Measurements from ENCODE around the gene MMP19. TPM values are rescaled to one million over a fixed set of nuclear protein-coding genes. Genes with fewer than 3 reads are reported as not detected.

MMP19 gene
- total and polyA plus RNA-seq, 3 donors from 2014 or later: 1.3 to 6.5 (median 1.3) TPM

DNA sequence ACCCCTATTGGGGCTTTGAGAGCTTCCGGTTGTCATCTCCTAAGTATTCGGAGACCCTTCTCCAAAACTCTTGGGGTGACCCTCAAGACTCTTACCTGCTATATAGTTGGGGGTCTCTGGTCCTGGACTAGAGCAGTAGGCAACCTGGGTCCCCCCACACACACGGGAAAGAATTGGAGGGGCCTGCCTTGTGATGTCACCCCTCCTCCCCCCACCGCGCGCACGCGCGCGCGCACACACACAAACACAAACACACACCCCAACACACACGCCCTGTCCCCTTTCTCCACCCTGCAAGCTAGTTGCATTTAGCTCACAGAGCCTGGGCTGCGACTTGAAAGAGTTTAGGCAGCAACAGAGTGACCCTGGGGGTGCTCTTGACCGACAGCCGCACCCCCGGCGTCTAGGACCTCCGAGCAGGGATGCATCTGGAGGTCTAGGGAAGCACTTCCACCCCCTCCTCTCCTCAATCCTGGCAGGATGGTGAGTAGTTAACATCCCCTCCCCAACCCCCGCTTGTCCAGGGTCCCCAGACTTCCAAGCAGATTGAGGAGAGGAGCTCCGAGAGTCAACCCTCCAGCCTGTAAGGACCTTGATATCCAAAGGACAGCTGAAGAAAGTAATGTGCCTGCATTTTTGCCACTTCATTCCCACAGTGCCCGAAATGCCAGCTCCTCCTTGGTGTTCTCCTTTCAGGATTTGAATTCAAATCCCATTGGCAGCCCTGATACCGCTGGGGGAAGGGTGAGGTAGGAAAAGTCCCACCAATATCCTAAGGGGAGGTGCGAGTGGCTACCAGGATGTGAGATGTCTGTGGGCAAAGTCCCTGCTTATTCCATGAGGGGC is 11.9 kb downstream of the MMP19 start:
- H3K27ac ChIP-seq: peak overlapping the region; percentile 95 to 96
- intact Hi-C loops (cut with DNase I; ENCODE audit: low total_unique reads): loop anchor here (10.0 kb wide), 1 partner anchor 94 kb away; the partner anchor contains the start of gene PYM1
- H3K36me3 ChIP-seq (ENCODE audit: low read depth, missing control alignments): no peaks in the 10 kb centered on the region
- no peaks in the 10 kb centered on the region for H3K9me3 ChIP-seq
- peaks cover 34% of the 10 kb centered on the region for H3K4me1 ChIP-seq
- no peaks in the 10 kb centered on the region for H3K27me3 ChIP-seq
- peak overlapping the region; percentile 88 to 97 for H3K4me3 ChIP-seq
- 1% methylated on average over 16 to 23 of the region's 23 CpGs for WGBS, 2 donors
- peak; percentile 49 for TF ChIP-seq POLR2A (IDR thresholded peaks at IDR 0.05)
- TF ChIP-seq, protein P1, sequence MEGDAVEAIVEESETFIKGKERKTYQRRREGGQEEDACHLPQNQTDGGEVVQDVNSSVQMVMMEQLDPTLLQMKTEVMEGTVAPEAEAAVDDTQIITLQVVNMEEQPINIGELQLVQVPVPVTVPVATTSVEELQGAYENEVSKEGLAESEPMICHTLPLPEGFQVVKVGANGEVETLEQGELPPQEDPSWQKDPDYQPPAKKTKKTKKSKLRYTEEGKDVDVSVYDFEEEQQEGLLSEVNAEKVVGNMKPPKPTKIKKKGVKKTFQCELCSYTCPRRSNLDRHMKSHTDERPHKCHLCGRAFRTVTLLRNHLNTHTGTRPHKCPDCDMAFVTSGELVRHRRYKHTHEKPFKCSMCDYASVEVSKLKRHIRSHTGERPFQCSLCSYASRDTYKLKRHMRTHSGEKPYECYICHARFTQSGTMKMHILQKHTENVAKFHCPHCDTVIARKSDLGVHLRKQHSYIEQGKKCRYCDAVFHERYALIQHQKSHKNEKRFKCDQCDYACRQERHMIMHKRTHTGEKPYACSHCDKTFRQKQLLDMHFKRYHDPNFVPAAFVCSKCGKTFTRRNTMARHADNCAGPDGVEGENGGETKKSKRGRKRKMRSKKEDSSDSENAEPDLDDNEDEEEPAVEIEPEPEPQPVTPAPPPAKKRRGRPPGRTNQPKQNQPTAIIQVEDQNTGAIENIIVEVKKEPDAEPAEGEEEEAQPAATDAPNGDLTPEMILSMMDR (IDR thresholded peaks at IDR 0.05): no peak
- peak; percentile 87 for DNase-seq

DNA sequence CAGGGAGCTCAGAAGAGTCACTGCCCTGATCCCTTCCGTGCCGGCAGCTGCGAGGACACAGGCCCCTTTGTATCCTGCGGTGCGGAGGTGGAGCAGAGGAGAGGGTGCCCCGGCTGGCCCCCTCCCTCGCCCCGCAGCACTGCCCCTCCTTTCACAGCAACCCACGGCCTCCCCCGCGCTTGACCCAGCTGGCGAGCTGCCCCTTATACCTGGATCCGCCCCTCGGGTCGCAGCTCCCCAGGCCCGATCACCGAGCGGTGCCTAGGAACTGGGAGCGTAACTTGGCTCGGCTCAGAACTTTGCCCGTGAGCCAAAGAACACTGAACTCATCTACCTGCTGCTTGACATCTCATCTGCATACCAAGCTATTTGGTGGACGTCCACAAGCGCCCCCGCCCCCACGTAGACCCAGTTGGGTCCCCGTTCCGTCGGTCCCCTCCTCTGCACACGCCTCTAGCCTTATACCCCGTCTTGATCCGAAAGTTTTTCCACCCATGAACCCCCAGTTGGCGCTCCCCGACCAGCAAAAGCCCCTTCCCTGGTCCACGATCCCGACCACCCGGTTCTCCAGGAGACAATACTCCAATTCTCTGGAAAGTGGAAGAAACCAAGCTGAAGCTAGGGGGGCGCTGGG is 12.7 kb downstream of the MMP19 start:
- TF ChIP-seq, protein P1 (IDR thresholded peaks at IDR 0.05): no peak
- no peak for TF ChIP-seq POLR2A (IDR thresholded peaks at IDR 0.05)
- intact Hi-C loops (cut with DNase I; ENCODE audit: low total_unique reads): loop anchor here (10.0 kb wide), 1 partner anchor 95 kb away; the partner anchor contains the start of gene PYM1
- no peaks in the 10 kb centered on the region for H3K9me3 ChIP-seq
- DNase-seq: peak; percentile 66
- H3K36me3 ChIP-seq (ENCODE audit: low read depth, missing control alignments): no peaks in the 10 kb centered on the region
- peak overlapping the region; percentile 88 to 97 for H3K4me3 ChIP-seq
- peaks cover 34% of the 10 kb centered on the region for H3K4me1 ChIP-seq
- WGBS, 2 donors: 0% methylated on average over 22 to 37 of the region's 37 CpGs
- H3K27ac ChIP-seq: peak overlapping the region; percentile 95 to 96
- H3K27me3 ChIP-seq: no peaks in the 10 kb centered on the region

DNA sequence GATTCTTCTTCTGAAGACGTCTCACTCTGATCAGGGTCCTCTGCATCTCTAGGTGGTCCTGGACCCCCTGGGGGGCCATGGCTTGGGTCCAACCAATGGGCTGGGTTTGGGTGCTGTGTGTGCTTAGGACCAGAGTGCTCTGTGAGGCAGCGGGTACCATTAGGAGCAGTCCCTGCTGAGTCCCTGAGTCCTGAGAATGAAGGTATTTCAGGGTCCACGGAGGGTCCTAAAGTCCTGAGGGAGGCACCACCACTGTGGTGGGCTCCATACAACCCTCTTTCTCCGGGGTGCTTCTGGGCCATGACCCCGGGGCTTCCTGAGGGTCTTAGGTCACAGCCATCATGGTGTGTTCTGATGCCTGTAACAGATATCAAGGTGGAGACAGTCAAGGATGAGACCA is 14.4 kb downstream of the MMP19 start:
- Histone ChIP-seq H3K4me1 (peaks cover 39% of the 10 kb centered on the region), H3K36me3 (ENCODE audit: low read depth, missing control alignments) (no peaks in the 10 kb centered on the region), H3K27me3 (no peaks in the 10 kb centered on the region), H3K4me3 (peak overlapping the region; percentile 88 to 97), H3K9me3 (no peaks in the 10 kb centered on the region), H3K27ac (peak overlapping the region in 1 of 2 donors; percentile 95)
- intact Hi-C loops (cut with DNase I; ENCODE audit: low total_unique reads): no loop called here
- TF ChIP-seq, protein P1 (IDR thresholded peaks at IDR 0.05): no peak
- TF ChIP-seq POLR2A (IDR thresholded peaks at IDR 0.05): no peak
- no peak for DNase-seq
- 45 to 66% methylated on average over 5 of the region's 5 CpGs for WGBS, 2 donors

DNA sequence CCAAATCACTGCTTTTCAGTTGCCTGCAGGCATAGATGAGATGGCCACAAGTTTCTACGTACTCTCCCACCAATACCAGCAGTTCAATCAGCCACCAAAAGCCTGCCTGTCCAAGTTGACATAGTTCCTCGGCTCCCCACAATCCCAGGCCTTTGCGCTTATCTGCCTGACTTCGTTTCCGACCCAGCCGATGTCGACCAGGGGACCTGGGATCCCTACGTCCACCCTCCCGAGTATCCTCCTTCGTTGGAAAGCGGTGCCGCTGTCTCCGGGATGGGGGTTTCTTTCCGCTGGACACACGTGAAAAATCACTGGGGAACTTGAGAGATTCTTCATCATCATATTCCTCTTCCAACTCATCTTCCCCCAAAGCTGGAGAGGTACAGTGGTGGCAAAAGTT is 14.9 kb downstream of the MMP19 start:
- intact Hi-C loops (cut with DNase I; ENCODE audit: low total_unique reads): no loop called here
- TF ChIP-seq, protein P1 (IDR thresholded peaks at IDR 0.05): no peak
- TF ChIP-seq POLR2A (IDR thresholded peaks at IDR 0.05): no peak
- Histone ChIP-seq H3K36me3 (ENCODE audit: low read depth, missing control alignments) (no peaks in the 10 kb centered on the region), H3K9me3 (no peaks in the 10 kb centered on the region), H3K4me3 (no peak overlapping the region), H3K27me3 (no peaks in the 10 kb centered on the region), H3K4me1 (peaks cover 34% of the 10 kb centered on the region), H3K27ac (peak overlapping the region in 1 of 2 donors; percentile 95)
- WGBS, 2 donors: 68 to 76% methylated on average over 15 of the region's 15 CpGs
- no peak for DNase-seq

Data from testis (tissue), 3 donors.